Fibroblast of lung (primary cell): ENCODE results near the gene EPHB3. TPM values are rescaled to one million over a fixed set of nuclear protein-coding genes. Genes with fewer than 3 reads are reported as not detected.
"Not testable (repeated sequence)": the region's sequence is repeated elsewhere in the genome, so short reads cannot be mapped to it uniquely, and the experiment has no call there.

ENCODE experiments used
- DNase-seq, 2 donors: peaks; one replicate each; pipeline versions ENCODE4 v3.0.0 to v3.0.0-alpha.2; 2010; ENCODE audit warnings: low read depth in 2 of 2
- H2AFZ ChIP-seq: 2 replicates; pipeline ENCODE4 v1.5.1; 2012; ENCODE audit warnings: low read length, control low read depth, inconsistent platforms
- H3K27ac ChIP-seq: 2 replicates; pipeline ENCODE4 v1.5.1; 2011; ENCODE audit warnings: low read length, control low read depth; ENCODE audit not compliant: insufficient read depth
- H3K27me3 ChIP-seq: 2 replicates; pipeline ENCODE4 v1.5.1; 2011; ENCODE audit warnings: mild to moderate bottlenecking, low read length; ENCODE audit not compliant: control insufficient read depth, insufficient read depth
- H3K36me3 ChIP-seq: 2 replicates; pipeline ENCODE4 v1.5.1; 2011; ENCODE audit warnings: low read length; ENCODE audit not compliant: control insufficient read depth, insufficient read depth
- H3K4me1 ChIP-seq: 2 replicates; pipeline ENCODE4 v1.5.1; 2011; ENCODE audit warnings: low read length; ENCODE audit not compliant: control insufficient read depth, insufficient read depth; ENCODE audit errors: extremely low read depth
- H3K4me2 ChIP-seq: 2 replicates; pipeline ENCODE4 v1.5.1; 2011; ENCODE audit warnings: low read length, control low read depth; ENCODE audit not compliant: insufficient read depth; ENCODE audit errors: extremely low read depth
- H3K4me3 ChIP-seq, 4 experiments: fragments of 200-600 bp in 1 of 4; sonication (generic) in 1 of 4; replicated peaks in 1 of 4; 2 replicates each; pipeline ENCODE4 v1.5.1; 2011 to 2016; ENCODE audit warnings: low read length in 4 of 4, low read depth in 3 of 4, mild to moderate bottlenecking in 3 of 4, control low read depth in 2 of 4, inconsistent platforms in 1 of 4, mixed read lengths in 1 of 4; ENCODE audit not compliant: insufficient read depth in 1 of 4; ENCODE audit errors: control extremely low read depth in 1 of 4
- H3K79me2 ChIP-seq: 2 replicates; pipeline ENCODE4 v1.5.1; 2012; ENCODE audit warnings: mild to moderate bottlenecking, low read length, inconsistent platforms; ENCODE audit not compliant: control insufficient read depth, insufficient read depth
- H3K9ac ChIP-seq: 2 replicates; pipeline ENCODE4 v1.5.1; 2011; ENCODE audit warnings: mild to moderate bottlenecking, low read length, control low read depth; ENCODE audit not compliant: insufficient read depth
- H3K9me3 ChIP-seq: 2 replicates; pipeline ENCODE4 v1.5.1; 2012; ENCODE audit warnings: low read depth, low read length; ENCODE audit not compliant: control insufficient read depth, insufficient read depth
- H4K20me1 ChIP-seq: 2 replicates; pipeline ENCODE4 v1.5.1; 2011; ENCODE audit warnings: low read length; ENCODE audit not compliant: control insufficient read depth, insufficient read depth; ENCODE audit errors: extremely low read depth
- EZH2 ChIP-seq: IDR thresholded peaks from 2 replicates; pipeline ENCODE4 v1.5.1; 2012; ENCODE audit warnings: low read length, control low read depth, mild to moderate bottlenecking; ENCODE audit errors: missing control alignments
- polyA plus RNA-seq, 2 donors: library from polyadenylated mRNA; depleted of rRNA in 1 of 2; stranded (reverse) in 1 of 2; unstranded in 1 of 2; fragments of >200 nt; gene quantifications; 2 replicates each; pipeline ENCODE4 v1.2.1, GENCODE V29; 2011 to 2012; ENCODE audit warnings: missing spikeins in 1 of 2
- total RNA-seq: library from RNA; depleted of rRNA; stranded (reverse); fragments of >200 nt; gene quantifications from 2 replicates; pipeline ENCODE4 v1.2.1, GENCODE V29; 2014
- TF ChIP-seq, protein P1 (sequence below), 2 donors: IDR thresholded peaks in 1 of 2; conservative IDR thresholded peaks in 1 of 2; 1 replicate in 1 of 2; 2 replicates in 1 of 2; pipeline ENCODE4 v1.5.1; 2011 to 2012; ENCODE audit warnings: low read length in 2 of 2, control low read depth in 1 of 2, inconsistent platforms in 1 of 2, low read depth in 1 of 2, mild to moderate bottlenecking in 1 of 2

EPHB3 gene
- total and polyA plus RNA-seq, 2 donors (not counting 1 experiment from before 2014, with no cell fraction given): 1.6 to 7.6 TPM

DNA sequence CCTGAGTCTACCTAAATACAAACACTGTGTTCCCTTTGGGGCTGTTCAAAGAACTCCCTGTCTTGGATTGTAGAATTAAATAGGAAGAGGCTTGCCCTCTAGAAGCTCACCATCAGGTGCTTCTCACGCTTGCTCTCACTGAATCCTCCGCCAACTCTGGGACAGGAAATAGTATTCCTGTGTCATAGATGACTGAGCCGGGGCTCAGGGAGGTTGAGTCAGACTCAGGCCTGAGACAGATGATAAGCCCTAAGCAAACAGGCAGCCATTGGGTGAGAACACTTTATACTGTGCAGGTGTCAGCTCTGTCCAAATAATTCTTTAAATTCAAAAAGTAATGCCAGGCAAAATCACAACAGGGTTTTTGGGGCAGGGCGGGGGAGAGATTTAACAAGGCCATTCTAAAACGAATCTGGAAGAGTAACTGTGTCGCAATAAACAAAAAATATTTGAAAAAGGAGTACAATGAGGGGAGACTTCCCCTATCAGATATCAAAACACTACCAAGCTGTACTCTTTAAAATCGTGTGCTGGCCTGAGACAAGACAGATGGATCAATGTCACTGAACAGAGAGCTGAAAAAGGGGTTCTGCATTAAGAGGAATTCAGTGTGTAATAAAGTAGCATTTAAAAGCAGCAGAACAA is 59.0 kb downstream of the EPHB3 start:
- Histone ChIP-seq H3K4me2 (no peak overlapping the region), H3K4me3 (no peak overlapping the region), H2AFZ (no peak overlapping the region), H3K4me1 (no peaks in the 10 kb centered on the region), H3K79me2 (no peaks in the 10 kb centered on the region), H4K20me1 (no peaks in the 10 kb centered on the region), H3K9ac (no peak overlapping the region), H3K36me3 (no peaks in the 10 kb centered on the region), H3K27me3 (peaks cover 12% of the 10 kb centered on the region), H3K27ac (no peak overlapping the region), H3K9me3 (no peaks in the 10 kb centered on the region)
- DNase-seq: peak in 1 of 2 donors; percentile 62
- TF ChIP-seq EZH2: no peak
- TF ChIP-seq, protein P1, sequence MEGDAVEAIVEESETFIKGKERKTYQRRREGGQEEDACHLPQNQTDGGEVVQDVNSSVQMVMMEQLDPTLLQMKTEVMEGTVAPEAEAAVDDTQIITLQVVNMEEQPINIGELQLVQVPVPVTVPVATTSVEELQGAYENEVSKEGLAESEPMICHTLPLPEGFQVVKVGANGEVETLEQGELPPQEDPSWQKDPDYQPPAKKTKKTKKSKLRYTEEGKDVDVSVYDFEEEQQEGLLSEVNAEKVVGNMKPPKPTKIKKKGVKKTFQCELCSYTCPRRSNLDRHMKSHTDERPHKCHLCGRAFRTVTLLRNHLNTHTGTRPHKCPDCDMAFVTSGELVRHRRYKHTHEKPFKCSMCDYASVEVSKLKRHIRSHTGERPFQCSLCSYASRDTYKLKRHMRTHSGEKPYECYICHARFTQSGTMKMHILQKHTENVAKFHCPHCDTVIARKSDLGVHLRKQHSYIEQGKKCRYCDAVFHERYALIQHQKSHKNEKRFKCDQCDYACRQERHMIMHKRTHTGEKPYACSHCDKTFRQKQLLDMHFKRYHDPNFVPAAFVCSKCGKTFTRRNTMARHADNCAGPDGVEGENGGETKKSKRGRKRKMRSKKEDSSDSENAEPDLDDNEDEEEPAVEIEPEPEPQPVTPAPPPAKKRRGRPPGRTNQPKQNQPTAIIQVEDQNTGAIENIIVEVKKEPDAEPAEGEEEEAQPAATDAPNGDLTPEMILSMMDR (conservative IDR thresholded peaks at IDR 0.05 in 1 of 2, IDR thresholded peaks at IDR 0.05 in 1 of 2; ENCODE audit: low read depth in 1 of 2, low read length in 2 of 2): no peak

DNA sequence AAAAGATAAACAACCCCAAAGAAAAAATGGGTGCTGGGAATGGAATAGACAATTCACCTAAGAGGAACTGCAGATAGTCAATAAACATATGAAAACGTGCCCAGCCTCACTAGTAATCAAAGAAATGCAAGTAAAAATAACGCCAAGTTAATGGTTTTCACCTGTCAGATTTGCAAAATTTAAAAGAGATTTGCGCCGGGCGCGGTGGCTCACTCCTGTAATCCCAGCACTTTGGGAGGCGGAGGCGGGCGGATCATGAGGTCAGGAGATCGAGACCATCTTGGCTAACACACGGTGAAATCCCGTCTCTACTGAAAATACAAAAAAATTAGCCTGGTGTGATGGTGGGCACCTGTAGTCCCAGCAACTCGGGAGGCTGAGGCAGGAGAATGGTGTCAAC is 60.6 kb downstream of the EPHB3 start:
- not testable (repeated sequence) for H3K36me3 ChIP-seq, H3K4me3 ChIP-seq, H3K27me3 ChIP-seq, H3K79me2 ChIP-seq, H2AFZ ChIP-seq, H3K27ac ChIP-seq, DNase-seq, H3K9ac ChIP-seq, H4K20me1 ChIP-seq, H3K9me3 ChIP-seq, H3K4me2 ChIP-seq, H3K4me1 ChIP-seq

DNA sequence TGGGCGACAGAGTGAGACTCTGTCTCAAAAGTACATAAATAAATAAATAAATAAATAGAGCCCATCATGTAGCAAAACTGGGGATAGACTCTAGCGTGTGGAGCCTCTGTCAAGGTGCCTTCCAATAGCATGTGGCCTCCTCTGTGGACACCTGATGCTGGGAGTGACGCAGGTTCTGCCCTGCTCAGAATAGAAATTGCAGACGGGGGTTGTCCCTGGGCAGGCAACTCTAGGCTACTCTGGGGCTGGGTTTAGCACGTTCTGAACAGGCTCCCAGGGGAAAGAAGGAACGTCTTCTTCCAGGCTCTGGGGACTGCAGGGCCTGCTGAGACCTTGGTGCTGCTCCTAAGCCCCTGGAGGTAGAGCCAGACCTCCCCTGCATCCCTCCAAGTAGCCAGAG is 65.3 kb downstream of the EPHB3 start:
- no peaks in the 10 kb centered on the region for H4K20me1 ChIP-seq
- H3K9ac ChIP-seq: no peak overlapping the region
- no peaks in the 10 kb centered on the region for H3K36me3 ChIP-seq
- no peak overlapping the region for H2AFZ ChIP-seq
- no peaks in the 10 kb centered on the region for H3K79me2 ChIP-seq
- no peaks in the 10 kb centered on the region for H3K9me3 ChIP-seq
- no peak overlapping the region for H3K27ac ChIP-seq
- no peak for DNase-seq
- H3K4me1 ChIP-seq: no peaks in the 10 kb centered on the region
- H3K27me3 ChIP-seq: peaks cover 8% of the 10 kb centered on the region
- TF ChIP-seq, protein P1 (conservative IDR thresholded peaks at IDR 0.05 in 1 of 2, IDR thresholded peaks at IDR 0.05 in 1 of 2; ENCODE audit: low read depth in 1 of 2, low read length in 2 of 2): no peak
- no peak for TF ChIP-seq EZH2
- no peak overlapping the region for H3K4me2 ChIP-seq
- no peak overlapping the region for H3K4me3 ChIP-seq
